ENCODE measurements around the gene UBE2V1.

Gene UBE2V1

DNA sequence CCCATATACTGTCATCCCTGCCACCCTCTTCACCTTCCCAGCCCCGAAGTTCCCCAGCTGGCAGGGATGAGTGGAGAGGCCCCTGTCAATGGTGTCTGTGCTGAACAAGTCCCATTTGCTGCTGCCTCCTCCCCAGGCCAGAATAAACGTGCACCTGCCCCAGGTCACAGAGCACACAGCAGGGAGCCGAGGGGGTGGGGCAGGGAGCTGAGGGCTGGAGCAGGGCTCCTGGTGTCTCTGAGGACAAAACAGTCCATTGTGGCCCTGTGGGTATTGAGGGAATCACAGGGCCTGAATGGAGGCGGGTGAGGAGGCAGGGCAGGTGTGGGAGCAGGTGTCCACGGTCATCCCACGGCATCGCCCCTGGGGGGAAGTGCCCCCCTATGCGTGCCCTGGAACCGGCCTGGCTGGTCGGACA, 74.4 kb downstream of the UBE2V1 start:
- no peak overlapping the region for H3K9ac ChIP-seq (ENCODE audit: insufficient read length, low read depth)
- H3K36me3 ChIP-seq (ENCODE audit: insufficient read depth, insufficient read length, low read length), result no peaks in the 10 kb centered on the region
- H3K4me3 ChIP-seq (ENCODE audit: insufficient read length, low read depth), result no peak overlapping the region
- no peaks in the 10 kb centered on the region for H3K27me3 ChIP-seq (ENCODE audit: insufficient read depth, insufficient read length)
- TF ChIP-seq YY1 (IDR thresholded peaks at IDR 0.05; ENCODE audit: insufficient read depth, insufficient read length) (no peak), ZNF274 (IDR thresholded peaks at IDR 0.05; ENCODE audit: low read depth, low read length) (no peak), SUZ12 (IDR thresholded peaks at IDR 0.05; ENCODE audit: extremely low read depth, insufficient read depth, insufficient read length) (no peak)
- no peak for DNase-seq (ENCODE audit: low read depth, low spot score)
- peaks cover 24% of the 10 kb centered on the region for H3K4me1 ChIP-seq (ENCODE audit: insufficient read depth, insufficient read length)
- H3K9me3 ChIP-seq (ENCODE audit: insufficient read depth, low read length), result no peaks in the 10 kb centered on the region

DNA sequence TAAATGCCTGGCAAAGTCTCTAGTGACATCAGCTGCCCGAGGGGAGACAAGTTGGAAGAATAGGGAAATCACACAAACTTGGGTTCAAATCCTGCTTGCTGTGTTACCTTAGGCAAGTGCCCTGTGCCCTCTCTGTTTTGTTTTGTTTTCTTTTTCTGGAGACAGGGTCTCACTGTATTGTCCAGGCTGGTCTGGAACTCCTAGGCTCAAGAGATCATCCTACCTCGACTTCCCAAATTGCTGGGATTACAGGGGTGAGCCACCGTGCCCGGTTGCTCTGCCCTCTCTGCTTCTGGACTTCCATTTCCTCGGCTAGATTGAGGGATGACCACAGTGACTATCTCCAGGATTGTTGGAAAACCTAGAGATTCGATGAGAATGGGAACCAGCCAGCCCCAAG, 74.8 kb downstream of the UBE2V1 start:
- no peak overlapping the region for H3K9ac ChIP-seq (ENCODE audit: insufficient read length, low read depth)
- no peak for DNase-seq (ENCODE audit: low read depth, low spot score)

DNA sequence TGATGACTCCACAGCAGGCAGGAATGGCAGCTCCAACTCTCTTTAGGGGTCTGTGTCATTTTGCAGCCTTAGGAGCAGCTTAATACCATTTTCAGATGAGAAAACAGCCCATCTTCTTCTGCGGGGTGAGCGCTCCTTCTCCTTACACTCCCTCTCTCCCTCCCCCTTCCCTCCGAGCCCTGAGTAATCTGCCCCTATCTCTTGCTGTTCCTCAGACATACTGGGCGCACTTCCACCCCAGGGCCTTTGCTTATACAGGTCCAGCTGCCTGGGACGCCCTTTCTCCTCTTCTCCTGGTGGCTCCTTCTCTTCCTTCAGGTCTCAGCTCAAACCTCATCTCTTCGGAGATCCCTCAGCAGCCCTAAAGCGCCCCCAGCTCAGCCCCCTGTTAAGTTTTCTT, 75.4 kb downstream of the UBE2V1 start:
- peaks cover 26% of the 10 kb centered on the region for H3K4me1 ChIP-seq (ENCODE audit: insufficient read depth, insufficient read length)
- TF ChIP-seq SUZ12 (IDR thresholded peaks at IDR 0.05; ENCODE audit: extremely low read depth, insufficient read depth, insufficient read length) (no peak), ZNF274 (IDR thresholded peaks at IDR 0.05; ENCODE audit: low read depth, low read length) (no peak), YY1 (IDR thresholded peaks at IDR 0.05; ENCODE audit: insufficient read depth, insufficient read length) (no peak)
- H3K9ac ChIP-seq (ENCODE audit: insufficient read length, low read depth), result no peak overlapping the region
- H3K4me3 ChIP-seq (ENCODE audit: insufficient read length, low read depth), result no peak overlapping the region
- DNase-seq (ENCODE audit: low read depth, low spot score), result no peak
- no peaks in the 10 kb centered on the region for H3K9me3 ChIP-seq (ENCODE audit: insufficient read depth, low read length)
- no peaks in the 10 kb centered on the region for H3K27me3 ChIP-seq (ENCODE audit: insufficient read depth, insufficient read length)
- no peaks in the 10 kb centered on the region for H3K36me3 ChIP-seq (ENCODE audit: insufficient read depth, insufficient read length, low read length)

More for the DNA sequence above, 74.8 kb downstream of the UBE2V1 start:
- H3K4me1 ChIP-seq (ENCODE audit: insufficient read depth, insufficient read length), result peaks cover 26% of the 10 kb centered on the region
- TF ChIP-seq YY1 (IDR thresholded peaks at IDR 0.05; ENCODE audit: insufficient read depth, insufficient read length) (no peak), ZNF274 (IDR thresholded peaks at IDR 0.05; ENCODE audit: low read depth, low read length) (no peak), SUZ12 (IDR thresholded peaks at IDR 0.05; ENCODE audit: extremely low read depth, insufficient read depth, insufficient read length) (no peak)
- H3K9me3 ChIP-seq (ENCODE audit: insufficient read depth, low read length), result no peaks in the 10 kb centered on the region
- no peaks in the 10 kb centered on the region for H3K36me3 ChIP-seq (ENCODE audit: insufficient read depth, insufficient read length, low read length)
- no peak overlapping the region for H3K4me3 ChIP-seq (ENCODE audit: insufficient read length, low read depth)
- no peaks in the 10 kb centered on the region for H3K27me3 ChIP-seq (ENCODE audit: insufficient read depth, insufficient read length)

DNA sequence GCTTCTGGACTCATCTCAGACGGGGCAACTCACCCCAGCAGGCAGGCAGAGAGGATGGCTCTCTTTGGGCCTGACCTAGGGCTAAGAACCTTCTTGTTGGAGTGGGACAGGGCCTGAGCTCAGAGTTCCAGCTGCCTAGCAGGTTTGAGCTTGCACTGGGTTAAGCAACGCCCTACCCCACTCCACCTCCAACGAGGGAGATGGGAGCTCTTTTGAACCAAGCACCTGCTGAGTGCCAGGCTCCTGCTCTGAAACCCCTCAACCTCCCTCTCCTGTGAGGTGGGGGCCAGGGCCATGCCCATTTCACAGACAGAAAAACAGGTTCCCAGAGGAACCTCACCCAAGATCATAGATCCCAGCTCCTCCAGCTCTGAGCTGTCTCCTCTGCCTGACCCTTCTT, 75.8 kb downstream of the UBE2V1 start:
- Histone ChIP-seq H3K27me3 (ENCODE audit: insufficient read depth, insufficient read length) (no peaks in the 10 kb centered on the region), H3K4me1 (ENCODE audit: insufficient read depth, insufficient read length) (peaks cover 26% of the 10 kb centered on the region), H3K4me3 (ENCODE audit: insufficient read length, low read depth) (no peak overlapping the region), H3K9me3 (ENCODE audit: insufficient read depth, low read length) (no peaks in the 10 kb centered on the region), H3K36me3 (ENCODE audit: insufficient read depth, insufficient read length, low read length) (no peaks in the 10 kb centered on the region), H3K9ac (ENCODE audit: insufficient read length, low read depth) (no peak overlapping the region)
- no peak for DNase-seq (ENCODE audit: low read depth, low spot score)
- no peak for TF ChIP-seq ZNF274 (IDR thresholded peaks at IDR 0.05; ENCODE audit: low read depth, low read length)
- no peak for TF ChIP-seq SUZ12 (IDR thresholded peaks at IDR 0.05; ENCODE audit: extremely low read depth, insufficient read depth, insufficient read length)
- TF ChIP-seq YY1 (IDR thresholded peaks at IDR 0.05; ENCODE audit: insufficient read depth, insufficient read length), result no peak

DNA sequence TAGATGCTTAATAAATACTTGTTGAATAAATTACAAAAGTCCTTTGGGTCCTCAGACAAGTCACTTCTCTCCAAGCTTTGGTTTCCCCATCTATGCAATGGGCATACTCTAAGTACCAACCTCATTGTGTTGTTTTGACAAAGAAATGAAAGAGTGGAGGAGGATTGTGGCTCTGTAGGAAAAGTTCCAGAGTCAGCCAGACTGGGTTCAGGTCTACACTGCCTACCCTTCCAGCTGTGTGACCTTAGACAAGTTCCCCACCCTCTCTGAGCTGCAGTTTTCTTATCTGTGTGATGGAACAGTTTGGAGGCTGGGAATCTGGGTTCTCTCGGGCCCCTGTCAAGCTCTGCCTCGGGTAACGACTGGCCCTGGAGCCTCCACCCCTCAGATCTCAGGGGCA, 76.2 kb downstream of the UBE2V1 start:
- peaks cover 26% of the 10 kb centered on the region for H3K4me1 ChIP-seq (ENCODE audit: insufficient read depth, insufficient read length)
- no peak for DNase-seq (ENCODE audit: low read depth, low spot score)
- no peaks in the 10 kb centered on the region for H3K9me3 ChIP-seq (ENCODE audit: insufficient read depth, low read length)
- no peak overlapping the region for H3K4me3 ChIP-seq (ENCODE audit: insufficient read length, low read depth)
- no peak overlapping the region for H3K9ac ChIP-seq (ENCODE audit: insufficient read length, low read depth)
- TF ChIP-seq SUZ12 (IDR thresholded peaks at IDR 0.05; ENCODE audit: extremely low read depth, insufficient read depth, insufficient read length) (no peak), ZNF274 (IDR thresholded peaks at IDR 0.05; ENCODE audit: low read depth, low read length) (no peak), YY1 (IDR thresholded peaks at IDR 0.05; ENCODE audit: insufficient read depth, insufficient read length) (no peak)
- no peaks in the 10 kb centered on the region for H3K27me3 ChIP-seq (ENCODE audit: insufficient read depth, insufficient read length)
- no peaks in the 10 kb centered on the region for H3K36me3 ChIP-seq (ENCODE audit: insufficient read depth, insufficient read length, low read length)

DNA sequence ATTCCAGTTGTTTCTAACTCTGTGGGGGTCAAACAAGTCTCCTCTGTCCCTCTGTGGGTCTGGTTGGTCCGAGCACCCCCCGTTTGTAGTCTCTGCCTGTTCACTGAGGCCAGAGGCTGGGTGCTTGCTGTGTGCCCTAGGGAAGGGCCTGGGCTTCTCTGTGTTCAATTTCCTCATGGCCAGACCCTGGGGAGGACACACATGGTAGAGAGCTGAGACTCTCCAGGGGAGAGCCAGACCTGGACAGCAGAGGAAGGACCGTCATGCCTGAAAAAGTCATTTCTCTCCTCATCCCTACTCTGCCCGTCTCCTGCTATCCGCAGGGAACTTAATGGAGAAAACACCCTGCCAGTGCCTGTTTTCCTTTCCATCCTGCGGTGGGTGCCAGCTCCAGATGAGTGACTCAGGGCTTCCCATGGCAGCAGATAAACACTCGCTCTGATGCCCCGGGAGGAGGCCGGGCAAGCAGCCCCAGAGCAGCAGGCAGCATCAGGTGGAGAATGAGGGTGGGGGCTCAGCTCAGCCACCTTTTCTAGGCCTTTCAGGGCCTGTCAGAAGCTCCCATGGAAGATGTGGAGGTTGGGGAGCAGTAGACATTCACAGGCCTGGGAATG, 78.3 kb downstream of the UBE2V1 start:
- Histone ChIP-seq H3K4me3 (ENCODE audit: insufficient read length, low read depth) (no peak overlapping the region), H3K9ac (ENCODE audit: insufficient read length, low read depth) (no peak overlapping the region), H3K4me1 (ENCODE audit: insufficient read depth, insufficient read length) (peaks cover 18% of the 10 kb centered on the region), H3K9me3 (ENCODE audit: insufficient read depth, low read length) (no peaks in the 10 kb centered on the region), H3K27me3 (ENCODE audit: insufficient read depth, insufficient read length) (no peaks in the 10 kb centered on the region), H3K36me3 (ENCODE audit: insufficient read depth, insufficient read length, low read length) (no peaks in the 10 kb centered on the region)
- TF ChIP-seq YY1 (IDR thresholded peaks at IDR 0.05; ENCODE audit: insufficient read depth, insufficient read length) (no peak), ZNF274 (IDR thresholded peaks at IDR 0.05; ENCODE audit: low read depth, low read length) (no peak), SUZ12 (IDR thresholded peaks at IDR 0.05; ENCODE audit: extremely low read depth, insufficient read depth, insufficient read length) (no peak)
- no peak for DNase-seq (ENCODE audit: low read depth, low spot score)

DNA sequence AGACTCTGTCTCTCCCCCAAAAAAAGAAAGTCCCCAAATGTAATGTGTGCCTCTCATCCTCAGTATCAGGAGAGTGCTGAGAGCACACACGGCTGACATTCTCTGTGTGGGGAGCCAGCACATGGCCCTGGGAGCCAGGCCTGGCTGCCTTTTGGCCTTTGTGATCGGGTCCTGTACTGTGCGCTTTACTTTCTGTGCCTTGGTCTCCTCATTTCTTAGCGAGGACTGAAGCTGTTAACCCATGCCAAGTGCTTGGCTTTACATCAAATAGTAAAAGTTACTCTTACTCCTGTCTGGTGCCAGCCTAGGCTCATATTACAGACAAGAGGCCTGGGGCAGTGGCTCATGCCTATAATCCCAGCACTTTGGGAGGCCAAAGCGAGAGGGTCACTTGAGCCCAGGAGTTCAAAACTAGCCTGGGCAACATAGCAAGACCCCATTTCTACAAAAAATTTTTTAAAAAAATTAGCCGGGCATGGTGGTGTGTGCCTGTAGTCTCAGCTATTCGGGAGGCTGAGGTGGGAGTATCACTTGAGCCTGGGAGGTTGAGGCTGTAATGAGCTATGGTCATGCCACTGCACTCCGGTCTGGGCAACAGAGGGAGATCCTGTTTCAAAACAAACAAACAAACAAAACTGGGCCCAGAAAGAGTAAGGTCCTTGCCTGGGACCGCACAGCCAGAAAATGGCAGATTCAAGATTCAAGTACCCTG, 79.8 kb downstream of the UBE2V1 start:
- Histone ChIP-seq H3K27me3 (ENCODE audit: insufficient read depth, insufficient read length) (no peaks in the 10 kb centered on the region), H3K9ac (ENCODE audit: insufficient read length, low read depth) (no peak overlapping the region), H3K4me1 (ENCODE audit: insufficient read depth, insufficient read length) (peaks cover 17% of the 10 kb centered on the region), H3K36me3 (ENCODE audit: insufficient read depth, insufficient read length, low read length) (no peaks in the 10 kb centered on the region), H3K4me3 (ENCODE audit: insufficient read length, low read depth) (no peak overlapping the region), H3K9me3 (ENCODE audit: insufficient read depth, low read length) (no peaks in the 10 kb centered on the region)
- no peak for TF ChIP-seq YY1 (IDR thresholded peaks at IDR 0.05; ENCODE audit: insufficient read depth, insufficient read length)
- no peak for TF ChIP-seq SUZ12 (IDR thresholded peaks at IDR 0.05; ENCODE audit: extremely low read depth, insufficient read depth, insufficient read length)
- TF ChIP-seq ZNF274 (IDR thresholded peaks at IDR 0.05; ENCODE audit: low read depth, low read length), result no peak
- no peak for DNase-seq (ENCODE audit: low read depth, low spot score)

Data from NT2/D1 (cell line).